B cell (primary cell): Measurements from ENCODE around the gene TRAPPC14. TPM values are rescaled to one million over a fixed set of nuclear protein-coding genes. Genes with fewer than 3 reads are reported as not detected.

Experiments used
- ATAC-seq: fragments of 200-7000 bp; cut with Tn5 transposase; one replicate; pipeline ENCODE4 v1.10.0; 2021; ENCODE audit warnings: low read depth, mild to moderate bottlenecking, moderate number of reproducible peaks, moderate library complexity
- CTCF ChIA-PET: fragments of 350-600 bp; sonication (Branson Sonifier 250); formaldehyde crosslinking; loops from one replicate; lab custom pipeline; 2021; ENCODE audit warnings: antibody characterized with exemption, inconsistent platforms; lab: Charles Lee
- POLR2A ChIA-PET: fragments of 350-600 bp; sonication (Branson Sonifier 250); formaldehyde crosslinking; loops from one replicate; lab custom pipeline; 2021; ENCODE audit warnings: antibody characterized with exemption; lab: Charles Lee
- DNase-seq: peaks from one replicate; pipeline ENCODE4 v3.0.0; 2013
- H2AFZ ChIP-seq: 2 replicates; pipeline ENCODE4 v1.6.1; 2012; ENCODE audit warnings: mild to moderate bottlenecking, low read depth, low read length; ENCODE audit not compliant: insufficient read depth, poor library complexity, severe bottlenecking
- H3K27ac ChIP-seq, 2 donors: 1 replicate in 1 of 2; 2 replicates in 1 of 2; pipeline ENCODE4 v1.5.1; 2012 to 2013; ENCODE audit warnings: low read length in 2 of 2, mild to moderate bottlenecking in 2 of 2, moderate library complexity in 1 of 2
- H3K27me3 ChIP-seq, 4 experiments: fragments of 200-600 bp in 1 of 4; sonication (generic) in 1 of 4; replicated peaks in 1 of 4; 1 replicate in 2 of 4; 2 replicates in 2 of 4; pipeline versions ENCODE4 v1.6.1 to v1.7.0; 2013 to 2016; ENCODE audit warnings: low read length in 3 of 4, mild to moderate bottlenecking in 2 of 4, mixed read lengths in 1 of 4, moderate library complexity in 1 of 4; ENCODE audit not compliant: insufficient read depth in 4 of 4, control insufficient read depth in 3 of 4; ENCODE audit errors: control extremely low read depth in 1 of 4
- H3K36me3 ChIP-seq, 2 experiments: replicated peaks in 1 of 2; 1 replicate in 1 of 2; 2 replicates in 1 of 2; pipeline versions ENCODE4 v1.6.1 to v1.7.1; 2013; ENCODE audit warnings: low read length in 1 of 2; ENCODE audit not compliant: insufficient read depth in 2 of 2, control insufficient read depth in 1 of 2; ENCODE audit errors: control extremely low read depth in 1 of 2, extremely low read depth in 1 of 2
- H3K4me1 ChIP-seq, 2 donors: fragments of 200-600 bp in 1 of 2; sonication (generic) in 1 of 2; 1 replicate in 1 of 2; 2 replicates in 1 of 2; pipeline versions ENCODE4 v1.5.1 to v1.6.1; 2013 to 2017; ENCODE audit warnings: low read length in 2 of 2; ENCODE audit not compliant: control insufficient read depth in 2 of 2, insufficient read depth in 2 of 2
- H3K4me2 ChIP-seq: replicated peaks from 2 replicates; pipeline ENCODE3; 2012; ENCODE audit warnings: mild to moderate bottlenecking, low read depth, low read length; ENCODE audit not compliant: poor library complexity, severe bottlenecking
- H3K4me3 ChIP-seq, 5 experiments: fragments of 200-600 bp in 1 of 5; sonication (generic) in 1 of 5; 1 replicate in 3 of 5; 2 replicates in 2 of 5; pipeline versions ENCODE4 v1.5.1 to v1.7.0; 2011 to 2016; ENCODE audit warnings: low read length in 4 of 5, mild to moderate bottlenecking in 4 of 5, low read depth in 2 of 5, control low read depth in 1 of 5, moderate library complexity in 1 of 5; ENCODE audit not compliant: insufficient read depth in 1 of 5; ENCODE audit errors: control extremely low read depth in 1 of 5, extremely low read depth in 1 of 5
- H3K79me2 ChIP-seq: fragments of 200-600 bp; sonication (generic); one replicate; pipeline ENCODE4 v1.6.0; 2016; ENCODE audit warnings: low read length; ENCODE audit not compliant: control insufficient read depth, insufficient read depth
- H3K9ac ChIP-seq: fragments of 200-600 bp; sonication (generic); 2 replicates; pipeline ENCODE4 v1.6.1; 2017; ENCODE audit warnings: mild to moderate bottlenecking, low read length, moderate library complexity
- H3K9me3 ChIP-seq, 3 donors: one replicate each; pipeline versions ENCODE4 v1.6.1 to v1.7.1; 2013; ENCODE audit warnings: low read length in 2 of 3; ENCODE audit not compliant: control insufficient read depth in 2 of 3, insufficient read depth in 1 of 3; ENCODE audit errors: control extremely low read depth in 1 of 3
- H4K20me1 ChIP-seq: 2 replicates; pipeline ENCODE4 v1.6.0; 2012; ENCODE audit warnings: mild to moderate bottlenecking, low read length; ENCODE audit not compliant: insufficient read depth, control insufficient read depth, poor library complexity, severe bottlenecking
- H3K27ac Mint-ChIP-seq: one replicate; pipeline ENCODE4 v1.8.0; 2021; ENCODE audit warnings: mixed read lengths
- H3K27me3 Mint-ChIP-seq: one replicate; pipeline ENCODE4 v1.8.0; 2021; ENCODE audit warnings: mixed read lengths
- H3K4me1 Mint-ChIP-seq: one replicate; pipeline ENCODE4 v1.8.0; 2021; ENCODE audit warnings: mixed read lengths
- H3K4me3 Mint-ChIP-seq: one replicate; pipeline ENCODE4 v1.8.0; 2021; ENCODE audit warnings: mixed read lengths
- H3K9me3 Mint-ChIP-seq: one replicate; pipeline ENCODE4 v1.8.0; 2022; ENCODE audit warnings: mixed read lengths; ENCODE audit not compliant: insufficient read depth
- CTCF ChIP-seq: fragments of 200-600 bp; IDR thresholded peaks from one replicate; pipeline ENCODE4 v1.8.0; 2022; ENCODE audit warnings: antibody characterized with exemption, mild to moderate bottlenecking
- EZH2 ChIP-seq: IDR thresholded peaks from 2 replicates; pipeline ENCODE4 v1.6.1; 2012; ENCODE audit warnings: borderline replicate concordance, low read depth, mild to moderate bottlenecking, moderate library complexity, low read length; ENCODE audit not compliant: insufficient read depth, poor library complexity, severe bottlenecking
- WGBS: methylation state at CpG from one replicate; pipeline ENCODE4 v1.1.5; 2013; ENCODE audit warnings: missing lambda C conversion rate; ENCODE audit not compliant: insufficient coverage; 5-methylcytosine and 5-hydroxymethylcytosine counted together
- intact Hi-C: fragments of 100-400 bp; cut with micrococcal nuclease; formaldehyde crosslinking; loops from one replicate; pipeline ENCODE4 v1.10.0; 2022
- polyA plus RNA-seq: library from polyadenylated mRNA; depleted of rRNA; stranded (reverse); fragments of >200 nt; gene quantifications from 2 replicates; pipeline ENCODE4 v1.2.3, GENCODE V29; 2012
- total RNA-seq, 2 donors: library from RNA; stranded (reverse); fragments of 120-200 nt in 1 of 2; gene quantifications; 1 replicate in 1 of 2; 2 replicates in 1 of 2; pipeline versions ENCODE4 v1.2.3 to v1.2.4, GENCODE V29; 2013 to 2022

The TRAPPC14 gene
- total and polyA plus RNA-seq, 2 donors (not counting 1 experiment from before 2014, with no cell fraction given), result 64.8 to 71.2 TPM

- no peak overlapping the region for H3K9ac ChIP-seq
- ChIA-PET CTCF (interaction anchor here (1.3 to 5.1 kb wide), 2 partner anchors 12 to 23 kb away, joined by 3 to 18 read pairs; no protein-coding TSS in a partner anchor), POLR2A (interaction anchor here (0.6 to 2.9 kb wide), 5 partner anchors 8 to 32 kb away, joined by 3 to 16 read pairs (median 5); partner anchors contain the start of gene LAMTOR4)
- no peak for ATAC-seq
- Mint-ChIP-seq H3K4me1 (peaks cover 50% of the 10 kb centered on the region), H3K27ac (peak overlapping the region; percentile 74), H3K4me3 (peak overlapping the region; percentile 32), H3K9me3 (no peaks in the 10 kb centered on the region), H3K27me3 (no peaks in the 10 kb centered on the region)
- H3K9me3 ChIP-seq, result no peaks in the 10 kb centered on the region
- no peak for DNase-seq
- peaks cover 0 to 51% of the 10 kb centered on the region in 2 experiments for H3K36me3 ChIP-seq
- no peak overlapping the region for H3K4me3 ChIP-seq
- no peak for TF ChIP-seq EZH2
- no peak for TF ChIP-seq CTCF
- H3K79me2 ChIP-seq, result peaks cover 47% of the 10 kb centered on the region
- H3K4me1 ChIP-seq, result peaks cover 34 to 47% of the 10 kb centered on the region in 2 donors
- H2AFZ ChIP-seq, result no peak overlapping the region
- no peaks in the 10 kb centered on the region for H3K27me3 ChIP-seq
- peak overlapping the region; percentile 54 to 84 for H3K27ac ChIP-seq
- H4K20me1 ChIP-seq, result peaks cover 28% of the 10 kb centered on the region
- 99% methylated on average over 17 of the region's 20 CpGs for WGBS
- no peak overlapping the region for H3K4me2 ChIP-seq
- intact Hi-C loops, result loop anchor here (5.0 kb wide), 2 partner anchors 37 to 182 kb away; no protein-coding TSS in a partner anchor
Observed at GRCh38 chr7:100155553-100156317, 2.8 kb downstream of the TRAPPC14 start.
